NCI-H1105 treated with DMSO at 0.1 percent for 48 hours (cell line): Measurements from ENCODE around the gene NFIA.

Experiments
- DNase-seq: peaks from one replicate; lab custom pipeline; 2025; lab: John Stamatoyannopoulos, UW

The NFIA gene

GRCh38 chr1:61332796-61333195 lies 250.4 kb downstream of the NFIA start:
- DNase-seq: no peak

GRCh38 chr1:61334718-61335589 lies 252.6 kb downstream of the NFIA start:
- no peak for DNase-seq

GRCh38 chr1:61337037-61337436 lies 254.7 kb downstream of the NFIA start:
- peak; percentile 37 for DNase-seq

- no peak for DNase-seq
These were observed 255.1 kb downstream of the NFIA start for GRCh38 chr1:61337441-61337951.

GRCh38 chr1:61337981-61338848 lies 255.9 kb downstream of the NFIA start:
- DNase-seq: peak; percentile 82

GRCh38 chr1:61338899-61339298 lies 256.5 kb downstream of the NFIA start:
- no peak for DNase-seq

GRCh38 chr1:61341426-61341825 lies 259.1 kb downstream of the NFIA start:
- no peak for DNase-seq

- DNase-seq: no peak
These were observed 261.5 kb downstream of the NFIA start for GRCh38 chr1:61343734-61344420.

GRCh38 chr1:61344696-61345095 lies 262.3 kb downstream of the NFIA start:
- no peak for DNase-seq

GRCh38 chr1:61348025-61348665 lies 265.8 kb downstream of the NFIA start:
- no peak for DNase-seq

GRCh38 chr1:61352845-61353435 lies 270.6 kb downstream of the NFIA start:
- DNase-seq: no peak

GRCh38 chr1:61353797-61354406 lies 271.5 kb downstream of the NFIA start:
- DNase-seq: peak; percentile 40

GRCh38 chr1:61356016-61356415 lies 273.7 kb downstream of the NFIA start:
- no peak for DNase-seq

- DNase-seq: no peak
These were observed 274.6 kb downstream of the NFIA start for GRCh38 chr1:61356995-61357394.

GRCh38 chr1:61357539-61357938 lies 275.2 kb downstream of the NFIA start:
- no peak for DNase-seq

- DNase-seq: no peak
These were observed 276.6 kb downstream of the NFIA start for GRCh38 chr1:61358770-61359455.

- DNase-seq: no peak
These were observed 279.6 kb downstream of the NFIA start for GRCh38 chr1:61361931-61362330.

GRCh38 chr1:61362351-61362750 lies 280.0 kb downstream of the NFIA start:
- no peak for DNase-seq

GRCh38 chr1:61368366-61368765 lies 286.0 kb downstream of the NFIA start:
- DNase-seq: no peak

GRCh38 chr1:61368876-61369275 lies 286.5 kb downstream of the NFIA start:
- DNase-seq: no peak
